GM18951 (cell line): ENCODE measurements around the gene ROR1.

Source experiments
- POLR2A ChIP-seq: IDR thresholded peaks from 4 replicates; pipeline ENCODE4 v1.6.1; 2011; ENCODE audit warnings: mild to moderate bottlenecking; ENCODE audit not compliant: insufficient read length, insufficient read depth; ENCODE audit errors: extremely low read depth
- in situ Hi-C: fragments of 300-500 bp; cut with MboI; formaldehyde crosslinking; loops from one replicate; pipeline ENCODE4 v1.12.0; 2022; ENCODE audit warnings: low sequenced_read_pairs, mixed read lengths, inconsistent platforms; ENCODE audit not compliant: unreplicated experiment

ROR1 gene

DNA sequence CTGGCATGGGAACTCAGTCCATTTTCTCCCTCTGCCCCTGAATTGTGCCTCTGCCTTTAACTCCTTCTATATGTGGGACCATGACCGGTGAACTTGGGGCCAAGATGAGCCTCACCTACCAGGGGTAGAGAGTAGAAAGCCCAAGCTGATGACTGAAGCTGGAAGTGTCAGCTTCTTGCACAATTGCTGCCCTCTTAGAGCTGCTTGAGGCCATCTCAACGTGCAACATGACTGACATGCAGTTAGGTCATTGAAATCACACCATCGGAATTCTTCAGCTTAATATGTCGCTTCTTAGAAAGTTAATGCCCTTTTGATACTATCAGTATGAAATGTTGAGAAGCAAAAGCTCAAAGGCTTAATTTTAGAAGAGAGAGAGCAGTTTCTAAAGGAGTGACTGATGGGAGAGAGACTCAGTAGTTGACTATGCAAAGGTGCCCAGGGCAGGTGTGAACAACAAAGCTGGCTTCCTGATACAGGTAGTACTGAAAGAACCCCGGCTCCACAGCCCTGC, 340.3 kb downstream of the ROR1 start:
- no peak for TF ChIP-seq POLR2A

DNA sequence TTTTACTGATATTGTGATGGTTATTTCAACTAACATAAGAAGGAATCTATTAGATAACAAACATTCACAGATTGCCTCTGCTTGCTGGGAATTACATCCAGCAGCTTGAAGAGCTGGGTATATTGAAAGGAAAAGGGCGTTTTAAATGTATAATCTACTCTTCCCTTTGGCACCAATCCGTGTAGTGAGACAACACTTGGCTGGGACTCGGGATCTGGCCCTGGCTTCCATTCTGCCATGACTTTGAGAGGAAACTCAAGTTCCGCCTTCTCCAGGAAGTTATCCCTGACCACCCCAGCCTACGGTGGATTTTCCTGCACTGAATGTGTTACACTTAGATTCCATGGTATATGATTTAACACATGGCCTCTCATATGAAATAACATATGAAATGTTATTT, 342.7 kb downstream of the ROR1 start:
- no peak for TF ChIP-seq POLR2A
- in situ Hi-C loops = no loop called here

More for the DNA sequence above, 340.3 kb downstream of the ROR1 start:
- in situ Hi-C loops = no loop called here

DNA sequence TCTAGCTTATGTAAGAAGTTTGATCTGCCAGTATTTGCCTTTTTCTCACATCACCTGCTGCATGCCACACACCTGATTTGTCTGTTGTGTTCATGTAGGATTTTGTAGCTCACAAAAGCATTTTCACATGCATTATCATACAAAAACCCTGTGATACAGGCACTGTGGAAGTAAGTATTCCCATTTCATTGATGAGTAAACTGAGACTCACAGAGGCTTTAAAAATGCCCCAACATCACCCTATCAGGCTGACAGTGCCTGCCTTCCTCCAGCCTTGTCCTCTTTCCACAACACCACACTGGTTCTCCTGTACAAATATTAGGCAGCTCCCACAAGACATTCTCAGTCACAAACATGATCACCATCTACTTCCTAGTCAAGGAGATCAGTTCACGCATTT, 343.7 kb downstream of the ROR1 start:
- TF ChIP-seq POLR2A = no peak
- in situ Hi-C loops = no loop called here

DNA sequence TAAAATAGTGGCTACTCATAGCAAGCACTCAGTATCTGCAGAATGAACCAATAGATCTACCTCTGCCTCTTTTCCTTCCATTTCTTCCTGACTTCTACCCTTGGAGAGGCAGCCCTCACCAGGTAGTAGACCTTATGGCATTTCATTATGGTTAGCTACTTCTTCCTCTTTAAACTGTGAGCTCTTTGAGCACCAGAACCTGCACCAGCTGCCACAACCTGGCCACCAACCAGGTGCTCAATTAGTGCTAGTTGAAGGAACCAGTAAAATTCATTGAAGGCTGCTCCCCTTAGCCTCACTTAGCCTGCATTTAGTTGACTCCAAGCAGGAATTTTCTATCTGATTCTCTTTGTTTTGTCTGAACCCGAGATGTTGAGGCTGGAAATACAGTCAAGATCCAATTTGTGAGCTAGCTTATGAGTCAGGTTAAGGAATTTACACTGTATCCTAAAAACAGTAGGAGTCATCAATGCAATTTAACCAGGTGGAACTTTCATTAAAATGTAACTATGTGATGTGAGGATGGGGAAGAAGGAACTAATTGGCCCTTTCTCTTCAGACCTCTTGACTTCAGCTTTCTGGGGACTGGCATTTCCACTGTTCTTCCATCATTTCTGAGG, 348.1 kb downstream of the ROR1 start:
- no peak for TF ChIP-seq POLR2A
- in situ Hi-C loops = no loop called here

DNA sequence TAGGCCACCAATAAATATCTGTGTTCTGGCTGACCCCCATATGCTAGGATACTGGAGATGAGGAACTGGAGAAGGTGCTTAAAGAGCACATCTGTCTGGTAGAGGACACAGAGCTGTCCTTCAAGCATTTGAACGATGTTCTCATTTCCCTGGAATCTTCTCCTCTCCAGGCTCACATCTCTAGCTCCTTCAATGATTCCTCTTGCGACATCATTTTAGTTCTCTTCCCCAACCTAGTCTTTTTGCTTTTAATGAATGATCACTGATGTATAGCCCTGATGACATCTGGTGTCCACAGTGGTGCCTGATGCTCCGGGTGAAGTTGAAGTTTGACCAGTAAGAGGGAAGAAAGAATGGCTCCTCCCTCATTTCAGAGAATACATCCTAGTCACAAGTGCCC, 348.8 kb downstream of the ROR1 start:
- no peak for TF ChIP-seq POLR2A
- in situ Hi-C loops = no loop called here

DNA sequence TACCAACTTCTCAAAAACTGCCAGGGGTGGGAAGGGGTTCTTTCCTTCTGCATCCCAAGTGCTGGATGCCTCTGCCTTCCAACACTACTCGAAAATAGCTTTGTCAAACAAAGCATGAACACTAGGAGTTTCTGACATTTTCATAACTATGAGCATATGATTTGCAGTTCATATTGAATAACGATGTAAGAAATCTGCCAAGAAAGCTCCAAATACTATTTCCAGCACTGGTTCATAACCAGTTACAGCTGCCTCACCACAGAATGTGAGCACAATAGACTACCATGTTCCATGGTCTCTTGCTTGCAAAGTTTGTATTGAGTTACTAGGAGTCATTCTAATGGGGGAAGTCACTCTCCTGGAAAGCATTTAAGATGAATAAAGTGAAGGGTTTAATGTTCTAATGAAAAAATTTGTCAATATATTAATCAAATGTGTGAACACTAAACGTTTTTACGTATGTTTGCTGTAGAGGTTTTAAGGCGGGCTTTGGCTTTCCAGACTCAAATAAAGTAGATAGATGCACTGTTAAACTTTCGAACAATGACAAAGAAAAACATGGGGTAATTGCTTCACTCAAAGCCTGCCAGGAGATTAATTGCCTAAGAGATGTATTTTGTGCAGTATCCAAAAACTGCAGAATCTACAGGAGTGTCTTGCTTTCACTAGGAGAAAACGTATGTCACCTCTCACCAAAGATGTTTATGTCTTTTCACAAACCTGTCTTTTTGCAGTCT, 351.1 kb downstream of the ROR1 start:
- TF ChIP-seq POLR2A = no peak
- in situ Hi-C loops = loop anchor here (25.0 kb wide), 1 partner anchor 438 kb away; no protein-coding TSS in a partner anchor

DNA sequence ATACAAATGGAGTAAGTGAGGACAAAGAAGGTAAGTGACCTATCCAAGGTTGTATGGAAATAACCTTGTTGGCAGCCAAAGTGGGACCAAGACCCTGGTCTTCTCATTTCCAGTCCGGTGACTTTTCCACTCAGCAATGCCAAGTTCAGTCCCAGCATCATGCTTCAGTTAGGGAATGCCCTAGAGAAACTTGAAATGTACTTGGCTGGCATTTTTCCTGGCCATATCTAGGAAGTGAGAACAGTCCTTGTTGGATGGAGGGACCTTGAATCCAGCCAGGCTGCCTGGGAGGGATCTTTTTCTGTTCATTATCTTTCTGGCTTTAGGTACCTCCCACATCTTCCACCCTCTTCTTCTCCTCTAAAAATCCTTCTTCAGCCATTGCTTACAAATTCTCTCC, 352.8 kb downstream of the ROR1 start:
- TF ChIP-seq POLR2A = no peak
- in situ Hi-C loops = loop anchor here (25.0 kb wide), 1 partner anchor 439 kb away; no protein-coding TSS in a partner anchor

DNA sequence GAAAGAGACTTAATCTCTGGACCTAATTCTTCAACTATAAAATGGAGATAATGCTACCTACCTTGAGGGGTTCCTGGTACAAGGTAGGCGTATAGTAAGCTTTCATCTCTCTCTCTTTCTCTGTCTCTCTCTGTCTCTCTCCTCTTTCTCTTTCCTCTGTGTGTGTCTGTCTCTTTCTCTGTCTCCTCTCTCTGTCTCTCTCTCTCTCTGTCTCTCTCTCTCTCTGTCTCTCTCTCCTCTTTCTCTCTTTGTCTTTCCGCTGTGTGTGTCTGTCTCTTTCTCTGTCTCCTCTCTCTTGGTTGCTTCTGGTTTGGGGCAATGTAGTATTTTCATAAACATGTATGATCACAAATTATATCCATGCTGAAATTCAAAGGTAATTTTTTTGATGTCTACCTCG, 353.5 kb downstream of the ROR1 start:
- in situ Hi-C loops = loop anchor here (25.0 kb wide), 1 partner anchor 440 kb away; no protein-coding TSS in a partner anchor
- no peak for TF ChIP-seq POLR2A

DNA sequence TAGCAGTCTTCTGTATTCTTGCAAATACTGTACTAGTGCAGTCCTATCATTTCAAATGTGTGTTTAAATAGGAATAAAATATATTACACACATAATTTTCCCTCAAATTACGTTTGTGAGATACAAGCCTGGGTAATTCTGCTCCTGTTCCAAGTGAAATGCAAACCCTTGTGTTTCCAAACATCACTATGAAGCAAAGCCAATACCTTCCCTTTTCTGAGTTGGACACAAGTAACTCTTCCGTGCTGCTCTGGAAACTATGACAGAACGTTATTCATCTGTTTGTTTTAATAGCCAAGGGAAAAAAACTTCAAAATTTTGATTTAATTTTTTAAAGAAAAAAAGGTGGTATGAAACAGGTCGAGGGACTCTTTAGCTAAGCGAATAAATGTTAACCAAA, 355.9 kb downstream of the ROR1 start:
- in situ Hi-C loops = loop anchor here (10.0 to 25.0 kb wide), 2 partner anchors 195 to 442 kb away; no protein-coding TSS in a partner anchor
- TF ChIP-seq POLR2A = no peak

DNA sequence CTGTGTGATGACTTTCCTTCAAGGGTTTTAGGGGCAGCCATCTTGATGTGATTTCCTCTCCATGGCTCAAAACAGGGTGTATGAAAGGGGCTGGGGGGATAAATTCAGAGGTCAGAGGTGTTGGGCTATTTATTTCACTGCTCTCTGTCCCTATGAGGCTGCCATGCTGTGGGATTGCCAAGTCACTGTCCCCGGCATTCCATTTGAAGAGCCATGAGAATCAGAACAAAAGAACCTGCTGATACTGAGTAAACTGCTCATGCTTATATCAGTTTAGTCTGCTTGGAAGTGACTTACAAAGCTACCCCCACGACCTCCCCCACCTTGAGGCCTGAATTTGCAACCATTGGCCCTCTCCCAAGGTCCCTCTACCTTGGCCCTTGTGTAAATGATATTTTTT, 357.3 kb downstream of the ROR1 start:
- in situ Hi-C loops = loop anchor here (10.0 to 25.0 kb wide), 2 partner anchors 196 to 444 kb away; no protein-coding TSS in a partner anchor
- TF ChIP-seq POLR2A = no peak

DNA sequence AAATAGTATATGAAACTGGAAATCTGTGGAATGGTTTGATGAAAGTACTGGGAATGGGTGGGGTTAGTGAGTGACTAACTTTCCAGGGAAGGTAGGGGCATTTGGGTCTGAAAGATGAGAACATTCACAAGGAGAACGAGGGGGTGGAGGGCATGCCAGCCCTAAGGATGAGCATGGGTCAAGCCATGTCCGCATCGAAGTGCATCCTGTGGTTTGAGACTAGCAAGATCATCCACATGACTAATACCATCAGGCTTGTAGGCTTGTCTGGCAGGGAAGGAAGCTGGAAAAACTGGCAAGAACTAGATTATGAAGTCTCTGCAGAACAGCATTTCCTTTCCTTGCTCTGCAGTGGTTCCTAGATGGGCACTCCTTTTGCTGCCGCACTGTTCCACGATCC, 359.2 kb downstream of the ROR1 start:
- no peak for TF ChIP-seq POLR2A
- in situ Hi-C loops = loop anchor here (10.0 to 25.0 kb wide), 2 partner anchors 198 to 446 kb away; no protein-coding TSS in a partner anchor

DNA sequence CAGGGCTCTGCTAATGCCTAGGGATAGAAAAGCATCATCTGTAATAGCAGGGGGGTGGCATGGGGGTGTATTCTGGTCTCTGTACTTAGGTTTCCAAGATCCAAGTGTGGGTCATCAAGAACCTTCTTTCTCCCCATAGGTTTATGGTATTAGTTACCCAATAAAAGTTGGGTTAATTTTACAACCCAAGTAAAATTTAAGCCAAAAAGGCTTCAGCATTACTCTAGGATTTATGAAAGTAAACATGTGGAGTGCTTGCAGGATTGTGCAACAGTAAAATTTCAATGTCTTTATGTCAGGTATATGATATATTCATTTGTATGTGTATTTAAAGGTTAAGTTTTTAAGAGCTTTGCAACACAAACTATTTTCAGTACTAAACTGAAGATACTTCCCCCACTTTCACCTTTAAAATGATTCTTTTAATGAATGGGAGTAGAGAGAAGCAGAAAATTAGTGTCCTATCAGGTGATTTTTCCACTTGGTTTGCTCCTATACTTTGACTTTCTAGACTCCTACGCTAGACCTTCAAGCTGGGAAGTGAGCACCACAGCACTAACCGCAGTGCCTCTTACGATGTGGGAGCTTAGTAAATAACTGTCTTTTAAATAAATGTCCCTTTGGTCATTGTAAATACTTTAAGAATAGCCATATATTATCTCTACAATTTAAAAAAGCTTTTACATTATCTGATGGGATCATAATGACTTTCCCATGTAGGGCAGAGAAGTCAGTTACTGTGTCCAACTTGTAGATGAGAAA, 361.8 kb downstream of the ROR1 start:
- TF ChIP-seq POLR2A = no peak
- in situ Hi-C loops = loop anchor here (10.0 to 25.0 kb wide), 2 partner anchors 201 to 448 kb away; no protein-coding TSS in a partner anchor

DNA sequence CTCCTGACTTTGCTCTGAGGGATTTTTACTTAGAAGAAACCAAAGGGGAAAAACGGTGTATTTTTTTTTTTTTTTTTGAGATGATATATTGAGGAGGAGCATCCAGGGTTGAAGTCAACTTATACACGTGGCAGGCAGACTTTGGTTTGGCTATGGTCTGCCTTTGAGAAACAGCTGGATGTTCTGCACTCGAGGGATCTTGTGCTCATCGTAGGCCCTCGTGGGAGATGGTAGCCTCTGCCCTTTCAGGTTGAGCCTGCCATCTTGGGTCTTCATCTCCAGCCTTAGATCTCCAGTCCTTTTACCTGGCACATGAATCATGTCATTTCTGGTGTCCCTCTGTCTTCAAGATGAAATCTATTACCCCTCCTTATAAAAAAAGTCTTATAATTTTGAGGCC, 362.5 kb downstream of the ROR1 start:
- in situ Hi-C loops = loop anchor here (10.0 to 25.0 kb wide), 2 partner anchors 201 to 449 kb away; no protein-coding TSS in a partner anchor
- TF ChIP-seq POLR2A = no peak
